ENCODE results near the gene FAM219B. TPM values are rescaled to one million over a fixed set of nuclear protein-coding genes. Genes with fewer than 3 reads are reported as not detected.

FAM219B gene
- total and polyA plus RNA-seq, 2 of the 8 experiments (the other 6 are each of a cell fraction or from before 2014, with no cell fraction given): 57.1 to 66.6 TPM

- WGBS, 2 experiments (ENCODE audit: extremely low coverage in 1 of 2, insufficient coverage in 1 of 2, insufficient read length in 1 of 2, insufficient replicate concordance in 2 of 2, low coverage in 1 of 2, low lambda C conversion rate in 2 of 2, missing lambda C conversion rate in 1 of 2): 85% methylated on average over 1 of the region's 1 CpG; no CpG with 5 or more reads in 1 of the 2 experiments
- H4K20me1 ChIP-seq (replicated peaks in 1 of 2; ENCODE audit: control insufficient read depth in 1 of 2, insufficient read depth in 2 of 2, low read length in 2 of 2): peaks cover 3 to 7% of the 10 kb centered on the region in 2 experiments
- no peak overlapping the region for H3K4ac ChIP-seq (replicated peaks; ENCODE audit: insufficient read length, low read depth, low read length)
- H3K4me2 ChIP-seq (ENCODE audit: insufficient read depth in 1 of 2, low read depth in 2 of 2, low read length in 2 of 2): no peak overlapping the region
- H3K9me3 ChIP-seq (ENCODE audit: insufficient read depth in 2 of 2, low read depth in 1 of 2, low read length in 1 of 2): no peaks in the 10 kb centered on the region
- H3K14ac ChIP-seq (ENCODE audit: insufficient read length): no peak overlapping the region
- H3K56ac ChIP-seq (replicated peaks; ENCODE audit: insufficient read length, low read depth, low read length): no peak overlapping the region
- no peak overlapping the region for H3K4me3 ChIP-seq (ENCODE audit: extremely low read depth in 1 of 4, insufficient read depth in 2 of 4, low read depth in 3 of 4, low read length in 4 of 4)
- peaks cover 2 to 4% (median 3%) of the 10 kb centered on the region in 4 experiments for H3K4me1 ChIP-seq (replicated peaks in 1 of 4; ENCODE audit: control insufficient read depth in 3 of 4, insufficient read depth in 4 of 4, low read length in 3 of 4)
- H2BK15ac ChIP-seq (ENCODE audit: low read length): no peak overlapping the region
- no peak overlapping the region for H2BK5ac ChIP-seq (ENCODE audit: low read depth, low read length)
- H2BK20ac ChIP-seq (ENCODE audit: low read length): no peak overlapping the region
- no peak overlapping the region for H2BK120ac ChIP-seq (replicated peaks; ENCODE audit: low read depth, low read length)
- ChIA-PET POLR2A (ENCODE audit: partially characterized antibody) (interaction anchor here (0.9 to 11.9 kb wide), 4 partner anchors 9 to 62 kb away, joined by 3 to 116 read pairs (median 44); partner anchors contain the start of gene MPI), CTCF (ENCODE audit: partially characterized antibody) (interaction anchor here (0.9 to 7.8 kb wide), 10 partner anchors 9 to 134 kb away, joined by 3 to 54 read pairs (median 4); partner anchors contain the start of gene MPI)
- no peak overlapping the region for H2AK5ac ChIP-seq (ENCODE audit: low read depth, low read length)
- H2BK12ac ChIP-seq (ENCODE audit: low read depth, low read length): no peak overlapping the region
- H3K9ac ChIP-seq (replicated peaks in 1 of 4; ENCODE audit: extremely low read depth in 1 of 4, low read depth in 3 of 4, low read length in 3 of 4): no peak overlapping the region
- H3K79me1 ChIP-seq (ENCODE audit: low read depth, low read length): no peaks in the 10 kb centered on the region
- no peak overlapping the region for H3K18ac ChIP-seq (ENCODE audit: extremely low read depth, low read length)
- H4K5ac ChIP-seq (ENCODE audit: insufficient read length, low read depth, low read length): no peak overlapping the region
- H3K23ac ChIP-seq (ENCODE audit: insufficient read length): no peak overlapping the region
- FAIRE-seq (no peak), DNase-seq (ENCODE audit: low read depth in 1 of 2, low spot score in 2 of 2) (no peak)
- H3K27me3 ChIP-seq (replicated peaks in 1 of 4; ENCODE audit: control insufficient read depth in 3 of 4, extremely low read depth in 1 of 4, insufficient read depth in 3 of 4, low read length in 3 of 4): no peaks in the 10 kb centered on the region
- peaks cover 25 to 58% (median 42%) of the 10 kb centered on the region in 4 experiments for H3K36me3 ChIP-seq (ENCODE audit: control insufficient read depth in 2 of 4, insufficient read depth in 4 of 4, low read length in 3 of 4)
- peaks cover 0 to 15% of the 10 kb centered on the region in 2 experiments; a peak in 2 of 4 replicates for H3K79me2 ChIP-seq (ENCODE audit: control insufficient read depth in 1 of 2, insufficient read depth in 2 of 2, low read length in 2 of 2)
- H2AFZ ChIP-seq (ENCODE audit: low read length): no peak overlapping the region
- no peak overlapping the region for H4K8ac ChIP-seq (ENCODE audit: extremely low read depth, insufficient read depth, low read length)
- H3K27ac ChIP-seq (ENCODE audit: low read depth, low read length): no peak overlapping the region
- H4K91ac ChIP-seq (replicated peaks; ENCODE audit: insufficient read length, low read length): no peak overlapping the region
- peaks cover 6% of the 10 kb centered on the region; the same call in 1 of the 2 replicates for H3K23me2 ChIP-seq (ENCODE audit: low read depth, low read length)
- TF ChIP-seq CEBPB (IDR thresholded peaks at IDR 0.05; ENCODE audit: low read depth, low read length): no peak
- TF ChIP-seq BACH1 (IDR thresholded peaks at IDR 0.05; ENCODE audit: low read length): no peak
- no peak for TF ChIP-seq ASH2L (IDR thresholded peaks at IDR 0.05; ENCODE audit: low read length)
- TF ChIP-seq SIN3A (conservative IDR thresholded peaks at IDR 0.05 in 1 of 2, IDR thresholded peaks at IDR 0.05 in 1 of 2; ENCODE audit: low read depth in 1 of 2, low read length in 2 of 2): no peak
- TF ChIP-seq JUN (IDR thresholded peaks at IDR 0.05; ENCODE audit: low read depth, low read length): no peak
- no peak for TF ChIP-seq TEAD4 (IDR thresholded peaks at IDR 0.05; ENCODE audit: low read depth, low read length)
- TF ChIP-seq NRF1 (IDR thresholded peaks at IDR 0.05; ENCODE audit: low read depth, low read length): no peak
- no peak for TF ChIP-seq CREB1 (IDR thresholded peaks at IDR 0.05)
- no peak for TF ChIP-seq CTCF (IDR thresholded peaks at IDR 0.05; ENCODE audit: control extremely low read depth in 1 of 3, insufficient read depth in 1 of 3, low read depth in 1 of 3, low read length in 3 of 3)
- TF ChIP-seq SIRT6 (IDR thresholded peaks at IDR 0.05; ENCODE audit: low read length): no peak
- TF ChIP-seq EGR1 (IDR thresholded peaks at IDR 0.05; ENCODE audit: borderline replicate concordance, low read depth, low read length): no peak
- no peak for TF ChIP-seq TAF7 (optimal IDR thresholded peaks at IDR 0.05; ENCODE audit: borderline replicate concordance, low read depth, low read length)
- no peak for TF ChIP-seq JUND (IDR thresholded peaks at IDR 0.05; ENCODE audit: low read length)
Observed at GRCh38 chr15:74903676-74904075, 3.0 kb downstream of the FAM219B start.

Data from H1 (cell line).